Measurements from ENCODE around the gene BAIAP3. TPM values are rescaled to one million over a fixed set of nuclear protein-coding genes. Genes with fewer than 3 reads are reported as not detected.

BAIAP3 gene
- total and polyA plus RNA-seq, 2 of the 8 experiments (the other 6 are each of a cell fraction or from before 2014, with no cell fraction given) = 2.9 to 6.8 TPM

DNA sequence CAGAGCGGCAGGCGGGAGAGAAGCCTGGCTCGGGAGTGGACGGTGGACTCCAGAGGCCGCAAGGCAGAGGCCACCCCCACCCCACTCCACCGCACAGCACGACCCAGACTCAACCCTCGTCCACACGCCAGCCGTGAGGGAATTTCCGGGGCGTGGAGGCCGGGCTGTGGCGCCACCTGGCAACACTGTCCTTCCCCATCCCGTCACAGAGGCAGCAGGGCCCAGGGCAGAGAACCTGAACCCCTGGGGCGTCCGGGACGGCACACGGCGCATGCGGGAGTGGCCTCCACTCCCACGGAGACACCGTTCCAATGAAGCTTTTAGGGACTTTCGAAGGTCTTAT is 41.8 kb downstream of the BAIAP3 start:
- H4K91ac ChIP-seq (replicated peaks; ENCODE audit: insufficient read length, low read length) = no peak overlapping the region
- no peak overlapping the region for H3K18ac ChIP-seq (ENCODE audit: extremely low read depth, low read length)
- no peaks in the 10 kb centered on the region for H3K9me3 ChIP-seq (ENCODE audit: insufficient read depth in 2 of 2, low read depth in 1 of 2, low read length in 1 of 2)
- no peak overlapping the region for H3K4ac ChIP-seq (replicated peaks; ENCODE audit: insufficient read length, low read depth, low read length)
- FAIRE-seq (no peak), DNase-seq (ENCODE audit: low read depth in 1 of 2, low spot score in 2 of 2) (no peak)
- no peak overlapping the region for H2BK120ac ChIP-seq (replicated peaks; ENCODE audit: low read depth, low read length)
- ChIA-PET POLR2A (ENCODE audit: partially characterized antibody) (interaction anchor here (0.6 to 1.8 kb wide), 3 partner anchors 9 to 65 kb away, joined by 3 to 10 read pairs (median 3); no protein-coding TSS in a partner anchor), CTCF (ENCODE audit: partially characterized antibody) (interaction anchor here (1.1 to 1.3 kb wide), 3 partner anchors 10 to 15 kb away, joined by 3 to 11 read pairs (median 5); no protein-coding TSS in a partner anchor)
- H3K23me2 ChIP-seq (ENCODE audit: low read depth, low read length) = peaks cover 12% of the 10 kb centered on the region
- no peak overlapping the region for H2BK20ac ChIP-seq (ENCODE audit: low read length)
- H2AFZ ChIP-seq (ENCODE audit: low read length) = no peak overlapping the region
- WGBS, 2 experiments (ENCODE audit: extremely low coverage in 1 of 2, insufficient coverage in 1 of 2, insufficient read length in 1 of 2, insufficient replicate concordance in 2 of 2, low coverage in 1 of 2, low lambda C conversion rate in 2 of 2, missing lambda C conversion rate in 1 of 2) = 97% methylated on average over 22 of the region's 24 CpGs; no CpG with 5 or more reads in 1 of the 2 experiments
- no peak overlapping the region for H2BK15ac ChIP-seq (ENCODE audit: low read length)
- H4K8ac ChIP-seq (ENCODE audit: extremely low read depth, insufficient read depth, low read length) = peak overlapping the region; percentile 68; the same call in 1 of the 2 replicates
- H4K20me1 ChIP-seq (replicated peaks in 1 of 2; ENCODE audit: control insufficient read depth in 1 of 2, insufficient read depth in 2 of 2, low read length in 2 of 2) = peaks cover 3 to 22% of the 10 kb centered on the region in 2 experiments
- H3K79me2 ChIP-seq (ENCODE audit: control insufficient read depth in 1 of 2, insufficient read depth in 2 of 2, low read length in 2 of 2) = peaks cover 4 to 19% of the 10 kb centered on the region in 2 experiments; a peak in 2 of 4 replicates
- no peak overlapping the region for H2AK5ac ChIP-seq (ENCODE audit: low read depth, low read length)
- H3K79me1 ChIP-seq (ENCODE audit: low read depth, low read length) = peaks cover 9% of the 10 kb centered on the region
- no peak overlapping the region for H2BK5ac ChIP-seq (ENCODE audit: low read depth, low read length)
- H3K4me1 ChIP-seq (replicated peaks in 1 of 4; ENCODE audit: control insufficient read depth in 3 of 4, insufficient read depth in 4 of 4, low read length in 3 of 4) = peaks cover 0 to 16% (median 9%) of the 10 kb centered on the region in 4 experiments; a peak in 5 of 7 replicates
- no peak overlapping the region for H3K4me3 ChIP-seq (ENCODE audit: extremely low read depth in 1 of 4, insufficient read depth in 2 of 4, low read depth in 3 of 4, low read length in 4 of 4)
- no peaks in the 10 kb centered on the region for H3K27me3 ChIP-seq (replicated peaks in 1 of 4; ENCODE audit: control insufficient read depth in 3 of 4, extremely low read depth in 1 of 4, insufficient read depth in 3 of 4, low read length in 3 of 4)
- peaks cover 0 to 11% (median 0%) of the 10 kb centered on the region in 4 experiments; a peak in 1 of 8 replicates for H3K36me3 ChIP-seq (ENCODE audit: control insufficient read depth in 2 of 4, insufficient read depth in 4 of 4, low read length in 3 of 4)
- H3K14ac ChIP-seq (ENCODE audit: insufficient read length) = no peak overlapping the region
- no peak overlapping the region for H3K4me2 ChIP-seq (ENCODE audit: insufficient read depth in 1 of 2, low read depth in 2 of 2, low read length in 2 of 2)
- TF ChIP-seq POLR2AphosphoS5 (IDR thresholded peaks at IDR 0.05; ENCODE audit: low read depth, low read length) (no peak), CEBPB (IDR thresholded peaks at IDR 0.05; ENCODE audit: low read depth, low read length) (no peak), NANOG (IDR thresholded peaks at IDR 0.05; ENCODE audit: insufficient read depth, low read depth, low read length, poor library complexity, severe bottlenecking) (no peak), EZH2 (IDR thresholded peaks at IDR 0.05; ENCODE audit: low read depth, low read length, severe bottlenecking) (no peak), FOSL1 (IDR thresholded peaks at IDR 0.05; ENCODE audit: insufficient read depth, low read depth, low read length) (no peak), ZNF274 (IDR thresholded peaks at IDR 0.05; ENCODE audit: borderline replicate concordance, extremely low read depth, low read length) (no peak), TAF7 (optimal IDR thresholded peaks at IDR 0.05; ENCODE audit: borderline replicate concordance, low read depth, low read length) (no peak), KDM1A (IDR thresholded peaks at IDR 0.05; ENCODE audit: borderline replicate concordance, low read length) (no peak), RBBP5 (IDR thresholded peaks at IDR 0.05; ENCODE audit: borderline replicate concordance, low read depth, low read length) (no peak), TCF12 (IDR thresholded peaks at IDR 0.05; ENCODE audit: low read depth, low read length) (no peak), CTBP2 (IDR thresholded peaks at IDR 0.05; ENCODE audit: borderline replicate concordance, insufficient read depth, insufficient read length, low read length) (no peak), BRCA1 (IDR thresholded peaks at IDR 0.05; ENCODE audit: low read depth, low read length) (no peak), SP1 (IDR thresholded peaks at IDR 0.05; ENCODE audit: low read depth, low read length) (no peak), TAF1 (IDR thresholded peaks at IDR 0.05; ENCODE audit: low read depth, low read length) (no peak), CBX8 (IDR thresholded peaks at IDR 0.05; ENCODE audit: borderline replicate concordance, low read depth, low read length) (no peak)
- H4K5ac ChIP-seq (ENCODE audit: insufficient read length, low read depth, low read length) = no peak overlapping the region
- H3K23ac ChIP-seq (ENCODE audit: insufficient read length) = no peak overlapping the region
- no peak overlapping the region for H3K9ac ChIP-seq (replicated peaks in 1 of 4; ENCODE audit: extremely low read depth in 1 of 4, low read depth in 3 of 4, low read length in 3 of 4)
- no peak overlapping the region for H2BK12ac ChIP-seq (ENCODE audit: low read depth, low read length)
- H3K27ac ChIP-seq (ENCODE audit: low read depth, low read length) = no peak overlapping the region
- H3K56ac ChIP-seq (replicated peaks; ENCODE audit: insufficient read length, low read depth, low read length) = no peak overlapping the region
